OCI-LY1 (cell line): ENCODE measurements around the gene SS18L1.

Experiments used
- EZH2 ChIP-seq: fragments of 200-600 bp; sonication (generic), shearing (Covaris generic); IDR thresholded peaks from 2 replicates; pipeline ENCODE4 v1.8.0; 2017; ENCODE audit warnings: borderline replicate concordance, mixed run types, mild to moderate bottlenecking, antibody characterized with exemption, low read length, moderate library complexity, mixed read lengths
- TF ChIP-seq, protein P1 (sequence below): fragments of 200-600 bp; sonication (generic), shearing (Covaris generic); IDR thresholded peaks from 2 replicates; pipeline ENCODE4 v1.5.1; 2017; ENCODE audit warnings: mild to moderate bottlenecking, antibody characterized with exemption, low read length, moderate library complexity, mixed read lengths

DNA sequence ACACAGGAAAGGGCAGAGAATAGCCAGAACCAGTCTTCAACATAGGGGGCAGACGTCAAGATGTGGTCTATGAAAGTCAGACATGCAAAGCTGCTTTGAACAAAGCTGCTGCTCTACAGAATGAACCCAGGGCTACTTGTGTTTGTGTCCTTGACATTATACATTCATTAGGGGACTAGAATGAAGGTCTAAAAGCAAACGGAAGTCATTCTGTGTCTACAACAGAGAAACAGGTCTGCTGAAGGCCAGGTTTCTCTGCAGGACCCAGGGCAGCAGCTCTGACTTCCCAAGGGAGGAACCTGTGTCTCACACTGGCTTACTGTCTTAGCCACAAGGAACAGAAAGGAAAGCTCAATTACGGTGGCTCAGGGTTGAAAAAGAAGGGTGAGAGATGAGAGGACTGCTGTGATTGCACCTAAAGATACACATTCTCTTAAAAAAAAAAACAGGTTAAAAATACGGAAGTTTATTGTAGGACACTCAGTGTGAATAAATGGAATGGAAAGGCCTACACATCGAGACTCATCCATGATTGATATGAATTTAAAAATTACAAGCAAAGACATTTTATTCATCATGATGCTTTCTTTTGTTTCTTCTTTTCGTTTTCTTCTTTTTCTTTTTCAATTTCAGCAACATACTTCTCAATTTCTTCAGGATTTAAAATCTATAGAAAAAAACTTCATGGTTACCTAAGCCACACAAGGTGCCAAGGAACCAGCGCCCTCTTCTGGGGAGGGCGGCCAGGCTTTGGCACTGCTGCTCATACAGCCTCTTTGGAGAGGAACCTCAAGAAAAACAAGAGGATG, 7.1 kb upstream of the SS18L1 start:
- TF ChIP-seq, protein P1, sequence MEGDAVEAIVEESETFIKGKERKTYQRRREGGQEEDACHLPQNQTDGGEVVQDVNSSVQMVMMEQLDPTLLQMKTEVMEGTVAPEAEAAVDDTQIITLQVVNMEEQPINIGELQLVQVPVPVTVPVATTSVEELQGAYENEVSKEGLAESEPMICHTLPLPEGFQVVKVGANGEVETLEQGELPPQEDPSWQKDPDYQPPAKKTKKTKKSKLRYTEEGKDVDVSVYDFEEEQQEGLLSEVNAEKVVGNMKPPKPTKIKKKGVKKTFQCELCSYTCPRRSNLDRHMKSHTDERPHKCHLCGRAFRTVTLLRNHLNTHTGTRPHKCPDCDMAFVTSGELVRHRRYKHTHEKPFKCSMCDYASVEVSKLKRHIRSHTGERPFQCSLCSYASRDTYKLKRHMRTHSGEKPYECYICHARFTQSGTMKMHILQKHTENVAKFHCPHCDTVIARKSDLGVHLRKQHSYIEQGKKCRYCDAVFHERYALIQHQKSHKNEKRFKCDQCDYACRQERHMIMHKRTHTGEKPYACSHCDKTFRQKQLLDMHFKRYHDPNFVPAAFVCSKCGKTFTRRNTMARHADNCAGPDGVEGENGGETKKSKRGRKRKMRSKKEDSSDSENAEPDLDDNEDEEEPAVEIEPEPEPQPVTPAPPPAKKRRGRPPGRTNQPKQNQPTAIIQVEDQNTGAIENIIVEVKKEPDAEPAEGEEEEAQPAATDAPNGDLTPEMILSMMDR: peak; percentile 96
- no peak for TF ChIP-seq EZH2
